ENCODE data around the gene ERGIC3. TPM values are rescaled to one million over a fixed set of nuclear protein-coding genes. Genes with fewer than 3 reads are reported as not detected.

ERGIC3 gene
- total and polyA plus RNA-seq, 2 of the 13 experiments (the other 11 are each of a cell fraction or from before 2014, with no cell fraction given), result 407 to 670 TPM

DNA sequence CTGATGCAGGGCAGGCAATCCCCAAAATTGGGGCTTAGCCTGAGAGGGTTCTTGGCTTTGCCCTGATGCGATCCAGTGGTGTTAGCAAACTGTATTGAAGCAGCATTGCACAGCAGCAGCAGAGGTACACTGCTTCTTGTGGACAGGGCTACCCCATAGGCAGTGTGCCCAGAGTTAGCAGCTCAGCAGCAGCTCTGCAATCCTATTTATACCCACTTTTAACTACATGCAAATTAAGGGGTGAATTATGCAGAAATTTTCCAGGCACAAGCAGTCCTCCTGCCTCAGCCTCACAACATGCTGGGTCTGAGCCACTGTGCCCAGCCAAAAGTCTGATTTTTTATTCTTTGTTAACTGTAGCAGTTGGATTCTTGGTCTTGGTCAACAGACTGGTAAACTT lies 16.2 kb upstream of the ERGIC3 start:
- no peaks in the 10 kb centered on the region for H3K9me3 ChIP-seq (ENCODE audit: low read length)
- DNase-seq (ENCODE audit: low spot score) (no peak), ATAC-seq (no peak), FAIRE-seq (no peak)
- no peak overlapping the region for H3K27ac ChIP-seq (ENCODE audit: extremely low read length, insufficient read depth, low read length)
- H4K20me1 ChIP-seq (ENCODE audit: insufficient read depth, low read length), result no peaks in the 10 kb centered on the region
- H3K9ac ChIP-seq (ENCODE audit: insufficient read depth, low read depth, low read length), result no peak overlapping the region
- H3K4me3 ChIP-seq (replicated peaks in 1 of 3; ENCODE audit: insufficient read depth in 1 of 3, low read depth in 2 of 3, low read length in 3 of 3), result no peak overlapping the region
- H3K27me3 ChIP-seq (ENCODE audit: control insufficient read depth in 1 of 2, insufficient read depth in 2 of 2, low read length in 2 of 2), result no peaks in the 10 kb centered on the region; a peak in 1 of 5 replicates
- no peak overlapping the region for H3K4me2 ChIP-seq (ENCODE audit: low read depth, low read length)
- intact Hi-C loops (cut with micrococcal nuclease; ENCODE audit: unreplicated experiment), result no loop called here
- no peak overlapping the region for H2AFZ ChIP-seq (ENCODE audit: low read length)
- POLR2A ChIA-PET, result no interaction called here
- H3K36me3 ChIP-seq (replicated peaks in 1 of 2; ENCODE audit: control insufficient read depth in 1 of 2, insufficient read depth in 2 of 2, low read length in 2 of 2), result no peaks in the 10 kb centered on the region
- H3K79me2 ChIP-seq (ENCODE audit: insufficient read depth, low read length), result no peaks in the 10 kb centered on the region
- WGBS (ENCODE audit: low lambda C conversion rate), result 100% methylated on average over 1 of the region's 1 CpG
- no TSS peak for BruUV-seq (replicated peaks)
- H3K4me1 ChIP-seq (ENCODE audit: insufficient read depth, low read length), result peaks cover 25% of the 10 kb centered on the region
- in situ Hi-C loops (cut with HindIII; ENCODE audit: extremely low pct_ligation_motif_present, low pct_unique_long_range_greater_than_20kb), result no loop called here
- CTCF ChIA-PET (ENCODE audit: low intra/inter-chr PET ratio, low total read pairs), result no interaction called here
- no peak for TF ChIP-seq ATF7-NPFF (CRISPR knock-in tag; IDR thresholded peaks at IDR 0.05; ENCODE audit: low read depth)
- TF ChIP-seq ERF (CRISPR knock-in tag; IDR thresholded peaks at IDR 0.05), result no peak
- TF ChIP-seq ZNF883 (CRISPR knock-in tag; IDR thresholded peaks at IDR 0.05; ENCODE audit: not compliant biosample characterization), result no peak
- TF ChIP-seq RBAK (CRISPR knock-in tag; IDR thresholded peaks at IDR 0.05), result no peak
- no peak for TF ChIP-seq SRY (CRISPR knock-in tag; IDR thresholded peaks at IDR 0.05)
- TF ChIP-seq NFATC3 (CRISPR knock-in tag; IDR thresholded peaks at IDR 0.05), result no peak
- TF ChIP-seq SALL1 (CRISPR knock-in tag; IDR thresholded peaks at IDR 0.05), result no peak
- TF ChIP-seq, protein P1, sequence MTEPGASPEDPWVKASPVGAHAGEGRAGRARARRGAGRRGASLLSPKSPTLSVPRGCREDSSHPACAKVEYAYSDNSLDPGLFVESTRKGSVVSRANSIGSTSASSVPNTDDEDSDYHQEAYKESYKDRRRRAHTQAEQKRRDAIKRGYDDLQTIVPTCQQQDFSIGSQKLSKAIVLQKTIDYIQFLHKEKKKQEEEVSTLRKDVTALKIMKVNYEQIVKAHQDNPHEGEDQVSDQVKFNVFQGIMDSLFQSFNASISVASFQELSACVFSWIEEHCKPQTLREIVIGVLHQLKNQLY (CRISPR knock-in tag; IDR thresholded peaks at IDR 0.05), result no peak
- TF ChIP-seq ZNF589 (CRISPR knock-in tag; conservative IDR thresholded peaks at IDR 0.05), result no peak
- no peak for TF ChIP-seq HOMEZ (CRISPR knock-in tag; IDR thresholded peaks at IDR 0.05; ENCODE audit: low read depth)
- TF ChIP-seq, protein P2, sequence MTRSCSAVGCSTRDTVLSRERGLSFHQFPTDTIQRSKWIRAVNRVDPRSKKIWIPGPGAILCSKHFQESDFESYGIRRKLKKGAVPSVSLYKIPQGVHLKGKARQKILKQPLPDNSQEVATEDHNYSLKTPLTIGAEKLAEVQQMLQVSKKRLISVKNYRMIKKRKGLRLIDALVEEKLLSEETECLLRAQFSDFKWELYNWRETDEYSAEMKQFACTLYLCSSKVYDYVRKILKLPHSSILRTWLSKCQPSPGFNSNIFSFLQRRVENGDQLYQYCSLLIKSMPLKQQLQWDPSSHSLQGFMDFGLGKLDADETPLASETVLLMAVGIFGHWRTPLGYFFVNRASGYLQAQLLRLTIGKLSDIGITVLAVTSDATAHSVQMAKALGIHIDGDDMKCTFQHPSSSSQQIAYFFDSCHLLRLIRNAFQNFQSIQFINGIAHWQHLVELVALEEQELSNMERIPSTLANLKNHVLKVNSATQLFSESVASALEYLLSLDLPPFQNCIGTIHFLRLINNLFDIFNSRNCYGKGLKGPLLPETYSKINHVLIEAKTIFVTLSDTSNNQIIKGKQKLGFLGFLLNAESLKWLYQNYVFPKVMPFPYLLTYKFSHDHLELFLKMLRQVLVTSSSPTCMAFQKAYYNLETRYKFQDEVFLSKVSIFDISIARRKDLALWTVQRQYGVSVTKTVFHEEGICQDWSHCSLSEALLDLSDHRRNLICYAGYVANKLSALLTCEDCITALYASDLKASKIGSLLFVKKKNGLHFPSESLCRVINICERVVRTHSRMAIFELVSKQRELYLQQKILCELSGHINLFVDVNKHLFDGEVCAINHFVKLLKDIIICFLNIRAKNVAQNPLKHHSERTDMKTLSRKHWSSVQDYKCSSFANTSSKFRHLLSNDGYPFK (CRISPR knock-in tag; IDR thresholded peaks at IDR 0.05; ENCODE audit: borderline replicate concordance), result no peak
- TF ChIP-seq RARG (CRISPR knock-in tag; IDR thresholded peaks at IDR 0.05; ENCODE audit: low read depth), result no peak
- TF ChIP-seq, protein P3, sequence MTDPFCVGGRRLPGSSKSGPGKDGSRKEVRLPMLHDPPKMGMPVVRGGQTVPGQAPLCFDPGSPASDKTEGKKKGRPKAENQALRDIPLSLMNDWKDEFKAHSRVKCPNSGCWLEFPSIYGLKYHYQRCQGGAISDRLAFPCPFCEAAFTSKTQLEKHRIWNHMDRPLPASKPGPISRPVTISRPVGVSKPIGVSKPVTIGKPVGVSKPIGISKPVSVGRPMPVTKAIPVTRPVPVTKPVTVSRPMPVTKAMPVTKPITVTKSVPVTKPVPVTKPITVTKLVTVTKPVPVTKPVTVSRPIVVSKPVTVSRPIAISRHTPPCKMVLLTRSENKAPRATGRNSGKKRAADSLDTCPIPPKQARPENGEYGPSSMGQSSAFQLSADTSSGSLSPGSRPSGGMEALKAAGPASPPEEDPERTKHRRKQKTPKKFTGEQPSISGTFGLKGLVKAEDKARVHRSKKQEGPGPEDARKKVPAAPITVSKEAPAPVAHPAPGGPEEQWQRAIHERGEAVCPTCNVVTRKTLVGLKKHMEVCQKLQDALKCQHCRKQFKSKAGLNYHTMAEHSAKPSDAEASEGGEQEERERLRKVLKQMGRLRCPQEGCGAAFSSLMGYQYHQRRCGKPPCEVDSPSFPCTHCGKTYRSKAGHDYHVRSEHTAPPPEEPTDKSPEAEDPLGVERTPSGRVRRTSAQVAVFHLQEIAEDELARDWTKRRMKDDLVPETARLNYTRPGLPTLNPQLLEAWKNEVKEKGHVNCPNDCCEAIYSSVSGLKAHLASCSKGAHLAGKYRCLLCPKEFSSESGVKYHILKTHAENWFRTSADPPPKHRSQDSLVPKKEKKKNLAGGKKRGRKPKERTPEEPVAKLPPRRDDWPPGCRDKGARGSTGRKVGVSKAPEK (CRISPR knock-in tag; IDR thresholded peaks at IDR 0.05; ENCODE audit: borderline replicate concordance), result no peak
- no peak for TF ChIP-seq DNMT1 (CRISPR knock-in tag; IDR thresholded peaks at IDR 0.05)
- TF ChIP-seq, protein P4, sequence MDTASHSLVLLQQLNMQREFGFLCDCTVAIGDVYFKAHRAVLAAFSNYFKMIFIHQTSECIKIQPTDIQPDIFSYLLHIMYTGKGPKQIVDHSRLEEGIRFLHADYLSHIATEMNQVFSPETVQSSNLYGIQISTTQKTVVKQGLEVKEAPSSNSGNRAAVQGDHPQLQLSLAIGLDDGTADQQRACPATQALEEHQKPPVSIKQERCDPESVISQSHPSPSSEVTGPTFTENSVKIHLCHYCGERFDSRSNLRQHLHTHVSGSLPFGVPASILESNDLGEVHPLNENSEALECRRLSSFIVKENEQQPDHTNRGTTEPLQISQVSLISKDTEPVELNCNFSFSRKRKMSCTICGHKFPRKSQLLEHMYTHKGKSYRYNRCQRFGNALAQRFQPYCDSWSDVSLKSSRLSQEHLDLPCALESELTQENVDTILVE (CRISPR knock-in tag; IDR thresholded peaks at IDR 0.05), result no peak
- TF ChIP-seq GLI4 (CRISPR knock-in tag; IDR thresholded peaks at IDR 0.05; ENCODE audit: borderline replicate concordance), result no peak
- no peak for TF ChIP-seq GTF3A (CRISPR knock-in tag; conservative IDR thresholded peaks at IDR 0.05)
